Measurements from ENCODE around the gene ANKRD39. TPM values are rescaled to one million over a fixed set of nuclear protein-coding genes. Genes with fewer than 3 reads are reported as not detected.

ANKRD39 gene
- total and polyA plus RNA-seq, 9 of the 15 experiments (the other 6 are each of a cell fraction or from before 2014, with no cell fraction given), result 8.2 to 33.1 (median 23.8) TPM

- TF ChIP-seq DEAF1 (CRISPR knock-in tag; IDR thresholded peaks at IDR 0.05) (no peak), ZNF668 (CRISPR knock-in tag; IDR thresholded peaks at IDR 0.05) (no peak), CHD7 (IDR thresholded peaks at IDR 0.05; ENCODE audit: low read depth, low read length) (no peak), CTCF (IDR thresholded peaks at IDR 0.05 in 2 of 3, conservative IDR thresholded peaks at IDR 0.05 in 1 of 3; ENCODE audit: insufficient read depth in 2 of 3, low read depth in 1 of 3, low read length in 3 of 3) (no peak), CCNT2 (IDR thresholded peaks at IDR 0.05; ENCODE audit: borderline replicate concordance, extremely low read depth, insufficient read length, low read depth, low read length) (peak; percentile 58), COPS2 (conservative IDR thresholded peaks at IDR 0.05) (no peak), DDX20 (tag; IDR thresholded peaks at IDR 0.05; ENCODE audit: low read depth) (no peak), HMGXB4 (CRISPR knock-in tag; IDR thresholded peaks at IDR 0.05) (no peak)
Measured at GRCh38 chr2:96869822-96870625, 12.2 kb upstream of the ANKRD39 start, which contains the start of gene SEMA4C (continued).

All from K562 (cell line).